Neural progenitor cell (in vitro differentiated cells): Measurements from ENCODE around the gene IL17RB.

Experiments
- EZH2 ChIP-seq: fragments of 200-600 bp; sonication (generic); IDR thresholded peaks from 2 replicates; pipeline ENCODE4 v1.6.1; 2017; ENCODE audit warnings: antibody characterized with exemption, mild to moderate bottlenecking, moderate library complexity
- EZH2phosphoT487 ChIP-seq: fragments of 200-600 bp; sonication (generic); IDR thresholded peaks from 2 replicates; pipeline ENCODE4 v1.6.1; 2017; ENCODE audit warnings: antibody characterized with exemption
- TF ChIP-seq, protein P1 (sequence below): fragments of 200-600 bp; sonication (generic); IDR thresholded peaks from 2 replicates; pipeline ENCODE4 v1.5.1; 2017; ENCODE audit warnings: antibody characterized with exemption, mild to moderate bottlenecking

DNA sequence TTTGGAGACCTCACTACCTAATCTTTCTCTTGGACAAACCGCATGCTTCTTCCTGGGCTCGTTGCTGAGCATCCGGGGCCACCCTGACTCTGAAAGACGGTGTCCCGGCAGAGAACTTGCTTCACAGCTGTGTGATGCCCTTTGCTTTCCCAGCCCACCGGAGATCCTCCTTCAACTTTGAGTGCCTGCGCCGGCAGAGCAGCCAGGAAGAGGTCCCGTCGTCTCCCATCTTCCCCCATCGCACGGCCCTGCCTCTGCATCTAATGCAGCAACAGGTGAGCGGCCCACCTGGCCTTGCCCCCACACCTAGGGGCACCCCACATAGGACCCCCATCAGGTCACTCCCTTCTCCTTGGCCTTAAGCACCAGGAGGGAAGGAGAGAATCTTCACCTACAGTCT, 37.9 kb upstream of the IL17RB start:
- TF ChIP-seq EZH2phosphoT487 (no peak), EZH2 (no peak)
- TF ChIP-seq, protein P1, sequence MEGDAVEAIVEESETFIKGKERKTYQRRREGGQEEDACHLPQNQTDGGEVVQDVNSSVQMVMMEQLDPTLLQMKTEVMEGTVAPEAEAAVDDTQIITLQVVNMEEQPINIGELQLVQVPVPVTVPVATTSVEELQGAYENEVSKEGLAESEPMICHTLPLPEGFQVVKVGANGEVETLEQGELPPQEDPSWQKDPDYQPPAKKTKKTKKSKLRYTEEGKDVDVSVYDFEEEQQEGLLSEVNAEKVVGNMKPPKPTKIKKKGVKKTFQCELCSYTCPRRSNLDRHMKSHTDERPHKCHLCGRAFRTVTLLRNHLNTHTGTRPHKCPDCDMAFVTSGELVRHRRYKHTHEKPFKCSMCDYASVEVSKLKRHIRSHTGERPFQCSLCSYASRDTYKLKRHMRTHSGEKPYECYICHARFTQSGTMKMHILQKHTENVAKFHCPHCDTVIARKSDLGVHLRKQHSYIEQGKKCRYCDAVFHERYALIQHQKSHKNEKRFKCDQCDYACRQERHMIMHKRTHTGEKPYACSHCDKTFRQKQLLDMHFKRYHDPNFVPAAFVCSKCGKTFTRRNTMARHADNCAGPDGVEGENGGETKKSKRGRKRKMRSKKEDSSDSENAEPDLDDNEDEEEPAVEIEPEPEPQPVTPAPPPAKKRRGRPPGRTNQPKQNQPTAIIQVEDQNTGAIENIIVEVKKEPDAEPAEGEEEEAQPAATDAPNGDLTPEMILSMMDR: no peak
